Peyer's patch (tissue), 4 donors: ENCODE measurements around the gene ERAL1.

Experiments used
- POLR2A ChIP-seq, 2 donors: fragments of 450-650 bp; IDR thresholded peaks; one replicate each; pipeline ENCODE4 v1.5.1; 2017; ENCODE audit warnings: antibody characterized with exemption in 2 of 2, mild to moderate bottlenecking in 2 of 2, moderate library complexity in 2 of 2
- TF ChIP-seq, protein P1 (sequence below), 6 experiments: fragments of 450-650 bp in 4 of 6; fragments of 200-600 bp in 2 of 6; sonication (generic) in 1 of 6; IDR thresholded peaks; one replicate each; pipeline ENCODE4 v1.5.1; 2017 to 2019; ENCODE audit warnings: antibody characterized with exemption in 6 of 6, mild to moderate bottlenecking in 3 of 6, moderate library complexity in 1 of 6

DNA sequence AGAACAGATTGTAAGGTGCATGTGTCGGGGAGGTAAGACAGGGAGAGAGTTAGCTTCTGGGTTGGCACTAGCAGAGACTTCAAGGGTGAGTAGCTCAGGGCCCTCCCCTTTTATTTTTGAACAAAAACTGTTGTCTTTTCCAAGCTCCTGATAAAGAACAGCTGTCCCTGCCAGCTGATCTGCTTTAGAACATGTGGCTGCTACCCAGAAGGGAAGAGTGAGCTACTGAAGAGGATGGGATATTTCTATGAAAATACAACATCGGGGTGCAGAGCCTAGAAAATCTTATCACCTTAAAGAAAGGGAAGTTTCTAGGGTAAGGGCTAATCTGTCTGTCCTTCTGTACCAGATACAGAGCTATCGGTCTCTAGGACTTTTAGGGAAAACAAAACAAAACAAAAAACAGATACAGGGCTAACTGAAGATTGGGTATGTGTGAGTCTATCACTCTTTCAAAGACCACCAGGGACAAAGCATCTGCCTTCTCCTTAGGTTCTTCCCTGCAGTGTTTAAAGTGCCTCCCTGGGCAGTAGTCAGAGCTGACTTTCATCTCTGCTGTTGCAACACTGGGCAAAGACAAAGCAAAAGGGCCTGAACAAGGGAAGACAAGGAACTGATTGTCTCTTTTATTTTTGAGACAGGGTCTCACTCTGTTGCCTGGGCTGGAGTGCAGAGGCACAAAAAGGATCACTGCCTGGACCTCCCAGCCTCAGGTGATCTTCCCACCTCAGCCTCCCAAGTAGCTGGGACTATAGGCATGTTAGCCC lies 53.1 kb downstream of the ERAL1 start:
- TF ChIP-seq, protein P1, sequence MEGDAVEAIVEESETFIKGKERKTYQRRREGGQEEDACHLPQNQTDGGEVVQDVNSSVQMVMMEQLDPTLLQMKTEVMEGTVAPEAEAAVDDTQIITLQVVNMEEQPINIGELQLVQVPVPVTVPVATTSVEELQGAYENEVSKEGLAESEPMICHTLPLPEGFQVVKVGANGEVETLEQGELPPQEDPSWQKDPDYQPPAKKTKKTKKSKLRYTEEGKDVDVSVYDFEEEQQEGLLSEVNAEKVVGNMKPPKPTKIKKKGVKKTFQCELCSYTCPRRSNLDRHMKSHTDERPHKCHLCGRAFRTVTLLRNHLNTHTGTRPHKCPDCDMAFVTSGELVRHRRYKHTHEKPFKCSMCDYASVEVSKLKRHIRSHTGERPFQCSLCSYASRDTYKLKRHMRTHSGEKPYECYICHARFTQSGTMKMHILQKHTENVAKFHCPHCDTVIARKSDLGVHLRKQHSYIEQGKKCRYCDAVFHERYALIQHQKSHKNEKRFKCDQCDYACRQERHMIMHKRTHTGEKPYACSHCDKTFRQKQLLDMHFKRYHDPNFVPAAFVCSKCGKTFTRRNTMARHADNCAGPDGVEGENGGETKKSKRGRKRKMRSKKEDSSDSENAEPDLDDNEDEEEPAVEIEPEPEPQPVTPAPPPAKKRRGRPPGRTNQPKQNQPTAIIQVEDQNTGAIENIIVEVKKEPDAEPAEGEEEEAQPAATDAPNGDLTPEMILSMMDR (IDR thresholded peaks at IDR 0.05) = no peak
- TF ChIP-seq POLR2A (IDR thresholded peaks at IDR 0.05) = no peak
